ENCODE results near the gene RAD51B.

- TF ChIP-seq EZH2 (IDR thresholded peaks at IDR 0.05): no peak
- no peak for TF ChIP-seq POLR2AphosphoS5 (IDR thresholded peaks at IDR 0.05; ENCODE audit: borderline replicate concordance, low read depth, low read length)
Measured at GRCh38 chr14:68611599-68611998, 792.0 kb downstream of the RAD51B start.
